GM23338 (cell line): ENCODE measurements around the gene TPD52L2.

ENCODE experiments used
- EZH2 ChIP-seq: fragments of 200-600 bp; sonication (generic); IDR thresholded peaks from one replicate; pipeline ENCODE4 v1.8.0; 2017; ENCODE audit warnings: antibody characterized with exemption, mild to moderate bottlenecking, low read depth; ENCODE audit not compliant: unreplicated experiment
- POLR2AphosphoS5 ChIP-seq: IDR thresholded peaks from 2 replicates; pipeline ENCODE4 v1.6.1; 2016; ENCODE audit warnings: antibody characterized with exemption, low read depth
- TF ChIP-seq, protein P1 (sequence below), 2 experiments: fragments of 200-600 bp in 1 of 2; sonication (generic) in 1 of 2; conservative IDR thresholded peaks; 2 replicates each; pipeline versions ENCODE4 v1.5.1 to v1.6.1; 2016 to 2017; ENCODE audit warnings: antibody characterized with exemption in 2 of 2, low read depth in 2 of 2, mild to moderate bottlenecking in 2 of 2, moderate library complexity in 1 of 2

- TF ChIP-seq, protein P1, sequence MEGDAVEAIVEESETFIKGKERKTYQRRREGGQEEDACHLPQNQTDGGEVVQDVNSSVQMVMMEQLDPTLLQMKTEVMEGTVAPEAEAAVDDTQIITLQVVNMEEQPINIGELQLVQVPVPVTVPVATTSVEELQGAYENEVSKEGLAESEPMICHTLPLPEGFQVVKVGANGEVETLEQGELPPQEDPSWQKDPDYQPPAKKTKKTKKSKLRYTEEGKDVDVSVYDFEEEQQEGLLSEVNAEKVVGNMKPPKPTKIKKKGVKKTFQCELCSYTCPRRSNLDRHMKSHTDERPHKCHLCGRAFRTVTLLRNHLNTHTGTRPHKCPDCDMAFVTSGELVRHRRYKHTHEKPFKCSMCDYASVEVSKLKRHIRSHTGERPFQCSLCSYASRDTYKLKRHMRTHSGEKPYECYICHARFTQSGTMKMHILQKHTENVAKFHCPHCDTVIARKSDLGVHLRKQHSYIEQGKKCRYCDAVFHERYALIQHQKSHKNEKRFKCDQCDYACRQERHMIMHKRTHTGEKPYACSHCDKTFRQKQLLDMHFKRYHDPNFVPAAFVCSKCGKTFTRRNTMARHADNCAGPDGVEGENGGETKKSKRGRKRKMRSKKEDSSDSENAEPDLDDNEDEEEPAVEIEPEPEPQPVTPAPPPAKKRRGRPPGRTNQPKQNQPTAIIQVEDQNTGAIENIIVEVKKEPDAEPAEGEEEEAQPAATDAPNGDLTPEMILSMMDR (conservative IDR thresholded peaks at IDR 0.05; ENCODE audit: low read depth in 2 of 2): no peak
- TF ChIP-seq POLR2AphosphoS5: no peak
- no peak for TF ChIP-seq EZH2
These were observed 27.6 kb upstream of the TPD52L2 start for GRCh38 chr20:63837479-63837878.
